Right lung (tissue), 10 donors: ENCODE results near the gene LCE2C. TPM values are rescaled to one million over a fixed set of nuclear protein-coding genes. Genes with fewer than 3 reads are reported as not detected.
"Not testable (repeated sequence)": the region's sequence is repeated elsewhere in the genome, so short reads cannot be mapped to it uniquely, and the experiment has no call there.

Source experiments
- DNase-seq, 2 donors: peaks; one replicate each; pipeline ENCODE4 v3.0.0-alpha.2; 2013
- long read RNA-seq, 8 donors: transcript quantifications; one replicate each; lab custom pipeline, GENCODE V29; 2026
- polyA plus RNA-seq, 5 donors: library from polyadenylated mRNA; unstranded; fragments of 120-200 nt; gene quantifications; one replicate each; pipeline versions ENCODE4 v1.2.1 to v1.2.3, GENCODE V29; 2013; ENCODE audit warnings: inconsistent platforms in 1 of 5, low replicate concordance in 1 of 5; ENCODE audit not compliant: insufficient read length in 5 of 5, insufficient read depth in 1 of 5

The LCE2C gene, protein sequence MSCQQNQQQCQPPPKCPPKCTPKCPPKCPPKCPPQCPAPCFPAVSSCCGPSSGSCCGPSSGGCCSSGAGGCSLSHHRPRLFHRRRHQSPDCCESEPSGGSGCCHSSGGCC
- polyA plus RNA-seq = not detected
- long read RNA-seq, donor 1 = 0 reads
- long read RNA-seq, donor 2 = 0 reads
- long read RNA-seq, donor 3 = 0 reads
- long read RNA-seq, donor 4 = 0 reads
- long read RNA-seq, donor 5 = 0 reads
- long read RNA-seq, donor 6 = 0 reads
- long read RNA-seq, donor 7 = 0 reads
- long read RNA-seq, donor 8 = 0 reads

DNA sequence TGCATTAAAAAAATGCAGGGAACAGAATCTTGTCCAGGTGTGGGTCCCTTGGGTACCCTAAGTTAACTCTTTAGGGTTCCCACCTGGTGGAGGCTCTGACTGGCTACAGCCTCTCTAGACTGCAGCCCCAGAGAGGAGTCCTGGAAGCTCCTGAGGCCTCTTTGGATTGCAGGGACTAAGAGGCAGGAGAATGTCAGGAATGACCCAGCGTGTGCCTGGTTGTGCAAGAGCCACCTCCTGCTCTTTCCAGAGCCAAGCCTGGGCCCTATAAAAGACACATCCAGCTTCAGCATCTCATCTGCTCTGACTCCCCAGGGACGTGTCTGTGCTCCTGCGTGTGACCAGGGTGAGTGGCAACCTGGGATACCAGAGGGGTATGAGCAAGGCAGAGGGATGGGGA lies at the start of gene LCE2C:
Gene LCE2C, plus strand, starts transcription at position 297 of the 400 bp plus-strand sequence. CDS start 737 bp downstream, outside the sequence.
- DNase-seq = not testable (repeated sequence)

DNA sequence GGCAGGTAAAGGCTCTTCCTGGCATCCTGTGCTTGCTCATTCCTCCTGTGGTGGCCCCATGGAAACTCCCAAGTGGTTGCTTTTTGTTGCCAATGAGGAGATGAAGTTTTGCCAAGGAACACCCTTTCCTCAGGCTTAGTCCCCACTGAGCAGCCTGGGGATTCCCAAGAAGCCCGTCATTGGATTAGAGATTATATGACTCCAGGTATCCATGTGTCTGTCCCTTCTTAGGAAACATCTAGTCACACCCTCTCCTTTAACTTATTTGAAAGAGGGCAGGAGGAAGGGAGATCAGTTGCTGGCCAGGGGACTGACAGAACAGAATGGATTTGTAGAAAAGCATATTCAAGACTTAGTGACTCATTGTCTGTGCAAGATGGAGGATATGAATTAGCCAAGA lies 48.3 kb upstream of the LCE2C start:
- DNase-seq = no peak

DNA sequence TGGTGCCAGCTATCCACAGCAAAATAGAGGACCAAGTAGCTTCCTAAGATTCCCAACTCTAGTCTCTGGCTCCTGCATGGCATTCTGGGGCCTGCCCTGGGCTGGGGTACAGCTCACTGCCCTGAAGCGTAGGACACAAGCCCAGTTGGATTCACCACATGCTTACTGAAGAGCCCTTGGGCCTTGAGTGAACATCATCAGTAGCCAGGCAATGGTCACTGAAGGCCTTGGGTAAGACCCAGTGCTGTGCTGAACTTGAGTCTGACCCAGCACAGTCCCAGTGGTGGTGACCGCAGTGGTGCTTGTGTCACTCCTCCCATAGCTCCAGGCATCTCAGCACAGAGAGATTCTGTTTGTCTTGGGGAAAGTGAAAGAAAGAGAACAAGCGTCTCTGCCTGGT lies 44.5 kb upstream of the LCE2C start:
- DNase-seq = no peak

DNA sequence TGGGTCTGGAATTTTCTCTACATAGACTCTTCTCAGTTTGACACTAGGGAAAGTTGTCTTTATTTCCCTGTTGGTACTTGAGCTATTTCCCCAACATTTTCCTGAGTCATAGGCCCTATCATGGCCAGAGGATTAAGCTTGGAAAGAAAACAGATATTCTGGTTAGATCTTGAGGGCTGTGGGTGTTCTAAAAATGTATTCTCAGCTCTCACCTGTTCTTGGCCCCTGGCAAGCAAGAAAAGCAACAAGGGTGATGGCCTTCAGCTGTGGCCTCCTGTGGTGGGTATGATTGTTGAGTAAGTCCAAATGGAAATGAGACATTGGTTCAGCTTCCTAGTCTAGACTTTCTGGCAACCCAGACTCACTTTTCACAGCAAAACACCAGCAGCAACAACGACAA lies 34.7 kb upstream of the LCE2C start:
- no peak for DNase-seq

DNA sequence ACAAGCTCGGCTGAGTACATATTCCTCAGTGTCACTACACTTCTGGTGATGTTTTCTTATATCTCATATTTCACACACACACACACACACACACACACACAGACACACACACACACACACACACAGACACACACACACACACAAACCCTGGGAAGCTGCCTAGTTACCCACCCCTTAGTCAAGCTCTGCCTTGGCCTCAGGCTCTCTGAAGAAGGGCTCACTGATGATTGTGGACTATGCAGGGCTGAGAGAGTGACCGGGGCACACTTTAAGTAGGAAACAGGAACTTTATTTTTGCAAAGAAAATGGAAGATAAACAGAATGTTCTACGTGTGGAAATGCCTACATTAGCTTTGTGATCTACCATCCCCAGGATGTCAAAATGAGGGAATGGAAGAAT lies 31.1 kb upstream of the LCE2C start:
- DNase-seq = no peak

DNA sequence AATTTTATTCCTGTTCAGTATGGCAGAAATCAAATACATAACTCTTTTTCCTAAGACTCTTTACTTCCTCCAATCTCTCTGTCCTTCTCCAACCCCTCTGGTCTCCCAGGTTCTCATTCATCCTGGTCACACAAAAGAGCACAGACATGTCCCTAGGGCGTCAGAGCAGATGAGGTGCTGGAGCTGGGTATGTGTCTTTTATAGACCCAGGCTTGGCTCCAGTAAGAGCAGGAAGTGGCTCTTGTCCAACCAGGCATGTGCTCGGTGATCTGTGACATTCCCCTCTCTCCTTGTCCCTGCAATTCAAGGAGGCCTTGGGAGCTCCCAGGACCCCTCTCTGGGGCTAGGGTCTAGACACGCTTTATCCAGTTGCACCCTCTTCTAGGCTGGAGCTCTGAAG lies 29.9 kb upstream of the LCE2C start:
- DNase-seq = no peak

DNA sequence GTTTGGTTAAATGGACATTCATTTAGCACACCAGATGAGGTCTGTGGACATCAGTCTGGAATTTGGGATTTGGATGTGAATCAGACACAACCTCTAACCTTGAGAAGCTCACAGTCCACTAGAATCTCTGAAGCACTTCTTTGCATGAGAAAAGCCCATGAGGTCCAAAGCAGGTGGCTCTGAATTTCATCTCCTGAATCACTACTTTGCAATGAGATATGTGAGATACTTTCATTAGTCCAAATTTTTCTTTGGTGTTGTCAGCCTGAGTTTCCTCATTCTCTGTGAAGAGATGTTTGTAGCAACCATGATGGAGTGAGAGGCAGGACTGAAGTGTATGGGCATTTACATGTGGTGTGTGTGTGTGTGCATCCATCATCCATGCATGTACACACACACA lies 28.4 kb upstream of the LCE2C start:
- DNase-seq = no peak

DNA sequence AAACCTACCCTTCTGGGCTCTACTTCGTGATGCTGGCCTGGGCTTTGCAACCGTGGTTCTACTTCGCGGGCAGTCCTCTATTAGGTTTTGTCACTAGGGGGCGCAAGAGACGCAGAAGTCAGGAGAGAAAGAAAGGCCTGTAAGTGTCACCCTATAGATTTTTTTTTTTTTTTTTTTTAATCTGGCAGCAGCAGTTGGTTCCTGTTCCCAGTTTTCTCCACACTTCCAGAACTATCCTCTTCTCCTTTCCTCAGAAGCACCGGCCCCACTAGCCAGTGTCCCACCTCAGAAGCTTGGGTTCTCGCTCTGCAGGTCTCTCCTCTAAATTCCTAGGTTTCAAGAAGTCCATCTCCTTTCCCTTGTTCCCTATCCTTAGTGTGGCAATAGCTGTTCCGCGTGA lies 21.0 kb upstream of the LCE2C start:
- peak; percentile 2 to 51 for DNase-seq

DNA sequence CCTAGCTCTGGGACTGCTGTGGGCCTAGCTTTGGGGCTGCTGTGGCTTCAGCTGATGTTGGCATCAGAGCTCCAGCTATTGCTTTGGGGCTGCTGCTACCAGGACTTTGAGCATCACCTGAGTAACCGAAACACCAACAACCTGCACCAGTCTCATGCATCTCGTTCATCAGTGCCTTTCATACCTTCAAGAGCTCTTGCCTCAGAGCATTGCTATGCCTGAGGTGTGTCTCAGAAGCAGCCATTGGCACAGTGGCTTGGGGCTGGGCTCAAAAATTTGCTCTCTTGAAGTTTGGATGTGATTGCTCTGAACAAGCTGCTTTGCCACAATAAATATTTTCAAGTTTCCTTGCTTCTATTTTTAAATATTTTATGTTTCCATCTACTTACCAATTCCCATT lies 18.6 kb upstream of the LCE2C start:
- DNase-seq = no peak

DNA sequence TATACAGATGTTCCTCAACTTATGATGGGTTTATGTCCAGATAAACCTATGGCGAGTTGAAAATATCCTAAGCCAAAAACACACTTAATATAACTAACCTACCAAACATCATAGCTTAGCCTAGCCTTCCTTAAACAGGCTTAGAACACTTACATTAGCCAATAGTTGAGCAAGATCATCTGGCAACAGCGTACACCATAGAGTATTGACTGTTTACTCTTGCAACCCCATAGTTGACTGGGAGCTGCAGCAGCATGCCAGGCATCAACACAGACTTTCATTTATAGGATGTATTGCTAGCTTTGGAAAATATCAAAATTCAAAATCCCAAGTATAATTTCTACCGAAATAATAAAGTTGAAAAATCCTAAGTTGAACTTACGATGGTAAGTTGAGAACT lies 17.4 kb upstream of the LCE2C start:
- no peak for DNase-seq

DNA sequence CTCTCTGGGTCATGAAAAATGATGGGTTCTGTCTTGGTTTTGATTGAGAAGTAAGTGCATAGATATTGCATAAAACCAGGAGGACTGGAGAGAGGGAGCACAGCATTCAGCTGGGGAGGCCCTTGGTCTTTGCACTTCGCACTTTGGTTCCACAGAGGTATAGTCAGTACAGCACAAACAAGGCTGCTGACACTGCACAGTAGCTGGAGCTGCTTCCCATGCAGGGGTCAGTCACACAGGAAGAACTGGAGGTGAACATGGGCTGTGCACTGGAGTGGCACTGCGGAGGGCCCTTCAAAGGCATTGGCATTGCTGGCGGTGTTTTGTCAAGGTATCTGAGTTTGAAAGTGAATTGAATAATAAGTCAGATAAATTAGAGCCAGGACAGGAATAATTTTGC lies 16.4 kb upstream of the LCE2C start:
- DNase-seq = no peak

DNA sequence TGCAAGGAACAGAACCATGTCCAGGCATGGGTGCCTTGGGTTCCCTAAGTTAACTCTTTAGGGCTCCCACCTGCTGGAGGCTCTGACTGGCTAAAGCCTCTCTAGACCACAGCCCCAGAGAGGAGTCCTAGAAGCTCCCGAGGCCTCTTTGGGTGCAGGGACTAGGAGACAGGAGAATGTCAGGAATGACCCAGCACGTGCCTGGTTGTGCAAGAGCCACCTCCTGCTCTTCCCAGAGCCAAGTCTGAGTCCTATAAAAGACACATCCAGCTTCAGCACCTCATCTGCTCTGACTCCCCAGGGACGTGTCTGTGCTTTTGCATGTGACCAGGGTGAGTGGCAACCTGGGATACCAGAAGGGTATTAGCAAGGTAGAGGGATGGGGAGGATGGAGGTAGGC lies 12.0 kb upstream of the LCE2C start, which contains the start of gene LCE2D:
Gene LCE2D, plus strand, starts transcription at position 283 of the 400 bp plus-strand sequence. CDS start 726 bp downstream, outside the sequence.
- DNase-seq = no peak

DNA sequence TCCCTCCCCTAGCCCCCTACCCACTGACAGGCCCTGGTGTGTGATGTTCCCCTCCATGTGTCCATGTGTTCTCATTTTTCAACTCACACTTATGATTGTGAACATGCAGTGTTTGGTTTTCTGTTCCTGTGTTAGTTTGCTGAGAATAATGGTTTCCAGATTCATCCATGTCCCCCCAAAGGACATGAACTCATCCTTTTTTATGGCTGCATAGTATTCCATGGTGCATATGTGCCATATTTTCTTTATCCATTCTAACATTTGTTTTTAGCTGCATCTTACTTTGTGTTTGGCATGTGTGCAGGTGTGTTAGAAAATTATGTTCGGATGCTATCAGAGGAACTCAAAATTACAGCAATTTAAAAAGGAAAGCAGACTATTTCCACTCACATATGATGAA lies 8.9 kb upstream of the LCE2C start:
- DNase-seq = not testable (repeated sequence)

DNA sequence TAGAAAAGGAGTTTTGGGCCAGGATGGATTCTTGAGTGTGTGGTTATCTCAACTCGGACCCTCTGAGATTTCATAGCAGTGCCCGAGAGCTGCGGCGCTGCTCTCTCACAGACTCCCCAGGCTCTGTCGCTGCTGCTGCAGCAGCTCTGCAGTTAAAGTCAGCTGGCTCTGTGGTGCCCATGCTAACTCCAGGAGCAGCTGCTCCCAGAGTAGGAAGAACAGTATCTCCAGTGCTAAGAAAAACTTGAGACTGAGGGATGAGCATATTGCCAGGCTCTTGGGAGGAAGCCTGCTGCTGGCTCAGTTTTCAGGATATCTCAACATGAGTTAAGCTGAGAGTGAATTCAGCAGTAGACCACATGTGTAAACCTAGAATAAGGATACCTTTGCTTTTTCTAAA lies 7.4 kb upstream of the LCE2C start:
- DNase-seq = no peak

DNA sequence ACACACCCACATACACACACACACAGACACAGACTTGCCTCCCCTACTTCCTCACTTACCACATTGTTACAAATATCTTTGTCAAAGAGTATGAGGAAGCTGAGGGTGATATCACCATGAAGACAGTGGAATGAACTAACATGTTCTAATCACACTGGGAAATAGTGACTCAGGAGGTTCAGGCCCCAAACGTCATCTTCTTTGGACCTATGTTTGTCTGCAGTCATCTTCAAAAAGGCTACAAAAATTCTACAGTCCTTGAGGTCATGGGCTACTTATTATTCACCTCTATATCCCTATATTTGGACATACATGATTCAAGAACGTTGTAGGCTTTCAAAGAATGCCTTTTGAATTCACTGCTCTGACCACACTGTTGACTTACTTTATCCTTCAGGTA lies 2.1 kb upstream of the LCE2C start:
- DNase-seq = no peak

DNA sequence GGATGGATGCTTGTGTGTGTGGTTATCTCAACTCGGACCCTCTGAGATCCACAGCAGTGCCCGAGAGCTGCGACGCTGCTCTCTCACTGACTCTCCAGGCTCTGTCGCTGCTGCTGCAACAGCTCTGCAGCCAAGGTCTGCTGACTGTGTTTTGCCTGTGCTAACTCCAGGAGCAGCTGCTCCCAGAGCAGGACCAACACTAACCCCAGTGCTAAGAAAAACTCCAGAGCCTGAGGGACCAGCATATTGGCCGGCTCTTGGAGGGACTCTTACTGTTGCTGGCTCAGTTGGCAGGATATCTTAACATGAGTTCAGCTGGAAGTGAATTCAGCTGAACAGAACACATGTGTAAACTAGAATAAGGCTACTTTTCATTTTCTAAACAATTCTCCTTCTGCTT lies 4.4 kb downstream of the LCE2C start:
- DNase-seq = no peak

DNA sequence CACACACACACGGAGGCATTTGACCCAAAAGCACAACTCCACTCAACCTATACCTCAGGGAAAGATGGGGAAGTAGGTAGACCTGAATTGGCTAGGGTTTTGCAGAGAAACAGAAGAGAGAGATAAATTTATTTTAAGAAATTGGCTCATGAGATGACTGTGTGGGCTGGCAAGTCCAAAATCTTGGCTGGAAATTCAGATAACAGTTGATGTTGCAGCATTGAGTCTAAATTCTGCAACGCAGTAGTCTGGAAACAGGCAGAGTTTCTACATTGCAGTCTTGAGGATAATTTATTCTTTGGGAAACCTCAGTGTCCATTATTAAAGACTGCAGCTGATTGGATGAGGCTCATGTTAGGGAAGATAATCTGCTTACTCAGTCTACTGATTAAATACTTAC lies 6.5 kb downstream of the LCE2C start:
- DNase-seq = no peak

DNA sequence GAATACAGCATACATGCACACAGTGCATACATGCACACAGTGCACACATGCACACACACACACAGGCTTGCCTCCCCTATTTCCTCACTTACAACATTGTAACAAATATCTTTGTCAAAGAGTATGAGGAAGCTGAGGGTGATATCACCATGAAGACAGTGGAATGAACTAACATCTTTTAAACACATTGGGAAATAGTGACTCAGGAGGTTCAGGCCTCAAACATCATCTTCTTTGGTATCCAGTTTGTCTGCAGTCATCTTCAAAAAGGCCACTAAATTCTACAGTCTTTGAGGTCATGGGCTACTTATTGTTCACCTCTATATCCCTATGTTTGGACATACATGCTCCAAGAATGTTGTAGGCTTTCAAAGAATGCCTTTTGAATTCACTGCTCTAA lies 8.8 kb downstream of the LCE2C start:
- DNase-seq = no peak

DNA sequence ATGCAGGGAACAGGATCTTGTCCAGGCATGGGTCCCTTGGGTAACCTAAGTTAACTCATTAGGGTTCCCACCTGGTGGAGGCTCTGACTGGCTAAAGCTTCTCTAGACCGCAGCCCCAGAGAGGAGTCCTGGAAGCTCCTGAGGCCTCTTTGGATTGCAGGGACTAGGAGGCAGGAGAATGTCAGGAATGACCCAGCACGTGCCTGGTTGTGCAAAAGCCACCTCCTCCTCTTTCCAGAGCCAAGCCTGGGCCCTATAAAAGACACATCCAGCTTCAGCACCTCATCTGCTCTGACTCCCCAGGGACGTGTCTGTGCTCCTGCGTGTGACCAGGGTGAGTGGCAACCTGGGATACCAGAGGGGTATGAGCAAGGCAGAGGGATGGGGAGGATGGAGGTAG lies 10.7 kb downstream of the LCE2C start, which contains the start of gene LCE2B:
Gene LCE2B, plus strand, starts transcription at position 301 of the 400 bp plus-strand sequence. CDS start 721 bp downstream, outside the sequence.
- not testable (repeated sequence) for DNase-seq

DNA sequence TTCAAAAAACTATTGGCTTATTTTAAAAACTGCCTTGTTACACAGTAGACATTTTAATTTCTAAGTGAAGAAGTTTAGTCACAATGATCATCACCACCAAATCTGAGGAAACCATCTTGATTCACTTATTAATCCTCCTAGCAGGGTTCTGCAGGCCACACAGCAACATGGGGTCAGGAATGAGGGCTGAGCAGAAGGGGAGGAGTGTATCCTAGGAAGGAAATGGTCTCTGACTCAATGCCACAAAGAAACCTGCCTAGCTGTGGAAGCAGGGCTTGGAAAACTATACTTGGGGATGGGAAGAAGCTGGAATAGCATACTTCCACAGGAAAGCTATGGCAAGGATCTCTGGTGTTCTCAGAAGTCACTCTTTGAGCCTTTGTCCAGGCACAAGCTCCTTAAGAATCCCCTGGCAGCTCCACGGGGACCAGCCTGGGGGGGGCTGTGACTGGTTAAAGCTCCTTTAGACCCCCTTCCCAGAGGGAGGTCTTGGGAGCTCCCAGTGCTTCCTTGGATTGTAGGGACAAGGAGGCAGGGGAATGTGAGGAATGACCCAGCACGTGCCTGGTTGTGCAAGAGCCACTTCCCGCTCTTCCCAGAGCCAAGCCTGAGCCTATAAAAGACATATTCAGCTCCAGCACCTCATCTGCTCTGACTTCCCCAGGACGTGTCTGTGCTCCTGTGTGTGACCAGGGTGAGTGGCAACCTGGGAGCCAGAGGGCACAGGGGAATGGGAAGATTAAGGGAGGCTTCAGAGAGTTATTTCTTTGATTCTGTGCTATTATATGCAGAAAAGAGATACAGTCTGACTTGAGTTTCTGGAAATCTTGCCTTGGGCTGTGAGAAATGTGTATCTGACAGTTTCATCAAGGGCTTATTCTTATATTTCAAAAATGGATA lies 22.9 kb downstream of the LCE2C start, which contains the start of gene LCE2A:
Gene LCE2A, plus strand, starts transcription at position 645 of the 900 bp plus-strand sequence. CDS start 557 bp downstream, outside the sequence.
- DNase-seq = no peak

DNA sequence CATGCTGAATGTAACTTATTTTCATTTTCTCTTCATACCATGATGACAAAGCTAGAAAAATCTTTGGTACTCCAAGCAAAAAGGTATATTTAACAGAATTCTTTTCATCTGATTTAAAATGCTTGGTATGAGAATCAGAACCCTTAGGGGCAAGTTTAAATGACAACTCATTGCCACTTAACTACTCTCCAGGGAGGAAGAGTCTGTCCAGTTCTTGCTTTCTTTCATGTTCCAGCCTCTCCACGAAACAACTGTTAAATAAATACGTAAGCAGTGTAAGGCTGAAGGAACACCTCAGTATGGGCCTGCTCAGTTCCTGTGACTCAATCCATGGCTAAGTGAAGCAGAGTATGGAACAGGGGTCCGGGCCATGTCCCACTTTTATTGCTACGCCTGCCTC lies 24.7 kb downstream of the LCE2C start:
- DNase-seq = no peak

DNA sequence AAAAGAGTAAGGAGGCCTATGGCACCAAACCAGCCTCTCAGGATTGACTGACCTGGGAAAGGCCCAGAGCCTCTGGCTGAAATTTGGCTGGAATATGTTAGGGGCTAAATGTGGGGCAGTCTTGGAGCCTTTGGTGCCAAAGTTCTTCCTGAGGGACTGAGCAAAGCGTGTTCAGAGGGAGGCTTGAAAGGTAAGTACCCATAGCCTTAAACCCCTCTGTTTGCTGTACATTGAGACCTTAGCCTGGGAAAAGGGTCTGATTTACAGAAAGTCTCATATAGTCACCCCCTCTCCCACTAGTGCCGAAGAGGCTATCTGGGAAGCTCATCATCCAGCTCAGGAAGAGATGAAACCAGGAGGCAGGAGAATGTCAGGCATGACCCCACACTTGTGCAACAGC lies 32.8 kb downstream of the LCE2C start, which contains the start of gene LCE4A:
Gene LCE4A, plus strand, starts transcription at position 301 of the 400 bp plus-strand sequence. CDS start 916 bp downstream, outside the sequence.
- no peak for DNase-seq

DNA sequence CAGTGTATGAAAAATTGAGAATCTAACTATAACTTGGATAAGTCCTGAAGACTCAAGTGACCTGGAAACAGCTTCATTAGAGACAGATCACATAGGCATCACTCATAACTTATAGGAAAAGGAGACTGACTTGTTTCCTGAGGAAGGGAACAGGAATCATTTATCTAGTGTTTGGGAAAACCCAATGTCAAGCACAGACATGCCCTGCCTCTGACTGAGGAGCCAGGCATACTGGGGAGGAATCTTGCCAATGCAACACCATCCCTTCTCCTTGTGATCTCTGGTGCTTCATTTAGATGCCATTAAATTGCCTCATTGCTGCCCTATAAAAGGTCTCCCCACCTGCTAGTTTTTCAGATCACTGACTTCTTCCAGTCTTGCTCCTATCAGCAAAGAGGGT lies 43.2 kb downstream of the LCE2C start:
- DNase-seq = no peak
